Endothelial cell (in vitro differentiated cells): ENCODE results near the gene TGFBRAP1. TPM values are rescaled to one million over a fixed set of nuclear protein-coding genes. Genes with fewer than 3 reads are reported as not detected.

ENCODE experiments used
- DNase-seq: peaks from one replicate; pipeline ENCODE4 v3.0.0; 2021; ENCODE audit warnings: low spot score
- H3K27ac Mint-ChIP-seq: one replicate; pipeline ENCODE4 v1.8.0; 2021; ENCODE audit warnings: mixed read lengths, inconsistent platforms; ENCODE audit not compliant: unreplicated experiment
- H3K27me3 Mint-ChIP-seq: one replicate; pipeline ENCODE4 v1.8.0; 2021; ENCODE audit warnings: mild to moderate bottlenecking, moderate library complexity, mixed read lengths, inconsistent platforms; ENCODE audit not compliant: unreplicated experiment
- H3K36me3 Mint-ChIP-seq: one replicate; pipeline ENCODE4 v1.8.0; 2021; ENCODE audit warnings: mild to moderate bottlenecking, low read depth, mixed read lengths, inconsistent platforms; ENCODE audit not compliant: unreplicated experiment
- H3K4me1 Mint-ChIP-seq: one replicate; pipeline ENCODE4 v1.8.0; 2021; ENCODE audit warnings: mild to moderate bottlenecking, mixed read lengths, inconsistent platforms; ENCODE audit not compliant: unreplicated experiment
- H3K4me3 Mint-ChIP-seq: one replicate; pipeline ENCODE4 v1.8.0; 2021; ENCODE audit warnings: mild to moderate bottlenecking, mixed read lengths, inconsistent platforms; ENCODE audit not compliant: unreplicated experiment
- H3K9me3 Mint-ChIP-seq: one replicate; pipeline ENCODE4 v1.8.0; 2021; ENCODE audit warnings: mixed read lengths, inconsistent platforms; ENCODE audit not compliant: unreplicated experiment
- total RNA-seq: library from RNA; stranded (reverse); fragmentation: NEBNext Ultra II Directional; extraction: Animal tissue kit (Norgen Biotek cat#: 25700); gene quantifications from one replicate; pipeline ENCODE4 v1.2.1, GENCODE V29; 2021; ENCODE audit not compliant: unreplicated experiment
- TF ChIP-seq, protein P1 (sequence below): fragments of 200-600 bp; sonication (generic); IDR thresholded peaks from one replicate; pipeline ENCODE4 v1.5.0; 2021; ENCODE audit warnings: antibody characterized with exemption; ENCODE audit not compliant: unreplicated experiment

Gene TGFBRAP1
- total RNA-seq, 1 donor from 2014 or later, result 18.8 TPM

DNA sequence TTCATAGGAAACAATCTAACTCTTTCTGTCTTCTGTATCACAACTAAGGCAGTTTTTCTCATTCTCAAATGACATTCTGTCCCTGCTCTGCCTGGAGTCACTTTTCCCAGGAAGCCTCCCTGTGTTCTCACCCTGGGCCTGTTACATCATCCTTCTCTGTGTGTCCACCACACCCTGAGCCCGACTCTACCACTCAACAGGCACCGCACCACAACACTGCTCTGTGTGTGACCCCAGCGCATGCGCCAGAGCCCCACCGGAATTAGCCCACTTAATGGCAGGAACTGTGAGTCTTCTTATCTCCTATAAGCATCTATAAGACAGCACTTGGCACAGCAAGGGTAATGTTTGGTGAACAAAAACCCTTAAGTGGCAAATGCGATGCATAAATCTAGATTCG lies 32.3 kb downstream of the TGFBRAP1 start:
- no peaks in the 10 kb centered on the region for H3K27me3 Mint-ChIP-seq
- TF ChIP-seq, protein P1, sequence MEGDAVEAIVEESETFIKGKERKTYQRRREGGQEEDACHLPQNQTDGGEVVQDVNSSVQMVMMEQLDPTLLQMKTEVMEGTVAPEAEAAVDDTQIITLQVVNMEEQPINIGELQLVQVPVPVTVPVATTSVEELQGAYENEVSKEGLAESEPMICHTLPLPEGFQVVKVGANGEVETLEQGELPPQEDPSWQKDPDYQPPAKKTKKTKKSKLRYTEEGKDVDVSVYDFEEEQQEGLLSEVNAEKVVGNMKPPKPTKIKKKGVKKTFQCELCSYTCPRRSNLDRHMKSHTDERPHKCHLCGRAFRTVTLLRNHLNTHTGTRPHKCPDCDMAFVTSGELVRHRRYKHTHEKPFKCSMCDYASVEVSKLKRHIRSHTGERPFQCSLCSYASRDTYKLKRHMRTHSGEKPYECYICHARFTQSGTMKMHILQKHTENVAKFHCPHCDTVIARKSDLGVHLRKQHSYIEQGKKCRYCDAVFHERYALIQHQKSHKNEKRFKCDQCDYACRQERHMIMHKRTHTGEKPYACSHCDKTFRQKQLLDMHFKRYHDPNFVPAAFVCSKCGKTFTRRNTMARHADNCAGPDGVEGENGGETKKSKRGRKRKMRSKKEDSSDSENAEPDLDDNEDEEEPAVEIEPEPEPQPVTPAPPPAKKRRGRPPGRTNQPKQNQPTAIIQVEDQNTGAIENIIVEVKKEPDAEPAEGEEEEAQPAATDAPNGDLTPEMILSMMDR, result no peak
- no peak overlapping the region for H3K27ac Mint-ChIP-seq
- no peaks in the 10 kb centered on the region for H3K9me3 Mint-ChIP-seq
- H3K4me3 Mint-ChIP-seq, result no peak overlapping the region
- no peak for DNase-seq
- peaks cover 17% of the 10 kb centered on the region for H3K36me3 Mint-ChIP-seq
- no peaks in the 10 kb centered on the region for H3K4me1 Mint-ChIP-seq

- Mint-ChIP-seq H3K9me3 (no peaks in the 10 kb centered on the region), H3K4me3 (no peak overlapping the region), H3K4me1 (no peaks in the 10 kb centered on the region), H3K36me3 (peaks cover 17% of the 10 kb centered on the region), H3K27ac (no peak overlapping the region), H3K27me3 (no peaks in the 10 kb centered on the region)
- no peak for DNase-seq
- TF ChIP-seq, protein P1, result no peak
Measured at GRCh38 chr2:105296017-105296611, 33.4 kb downstream of the TGFBRAP1 start.

GRCh38 chr2:105294844-105295481 lies 34.6 kb downstream of the TGFBRAP1 start:
- Mint-ChIP-seq H3K4me1 (no peaks in the 10 kb centered on the region), H3K9me3 (no peaks in the 10 kb centered on the region), H3K27ac (no peak overlapping the region), H3K36me3 (peaks cover 17% of the 10 kb centered on the region), H3K27me3 (no peaks in the 10 kb centered on the region), H3K4me3 (no peak overlapping the region)
- TF ChIP-seq, protein P1, result peak; percentile 53
- DNase-seq, result peak; percentile 60

DNA sequence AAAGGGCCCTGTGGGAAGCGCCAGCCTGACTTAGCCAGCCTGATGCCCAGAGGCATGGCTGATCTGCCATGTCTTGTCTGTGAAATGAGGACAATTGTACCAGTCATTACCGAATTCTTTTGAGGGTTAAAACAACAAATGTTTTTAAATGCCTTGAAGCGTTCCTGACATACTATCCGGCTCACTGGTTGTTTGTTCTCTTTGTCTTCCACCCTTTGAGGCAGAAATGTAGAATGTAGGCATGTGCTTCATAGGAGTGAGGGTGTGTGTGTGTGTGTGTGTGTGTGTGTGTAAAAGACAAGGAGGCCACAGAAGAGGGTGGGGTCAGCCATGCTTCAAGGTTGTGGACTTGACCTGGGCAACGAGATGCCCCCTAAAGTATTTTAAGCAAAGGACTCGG lies 35.5 kb downstream of the TGFBRAP1 start:
- Mint-ChIP-seq H3K4me3 (no peak overlapping the region), H3K27me3 (no peaks in the 10 kb centered on the region), H3K27ac (no peak overlapping the region), H3K4me1 (no peaks in the 10 kb centered on the region), H3K36me3 (peaks cover 17% of the 10 kb centered on the region), H3K9me3 (no peaks in the 10 kb centered on the region)
- DNase-seq, result no peak
- TF ChIP-seq, protein P1, result no peak

- TF ChIP-seq, protein P1, result no peak
- Mint-ChIP-seq H3K4me3 (no peak overlapping the region), H3K4me1 (no peaks in the 10 kb centered on the region), H3K36me3 (peaks cover 17% of the 10 kb centered on the region), H3K9me3 (no peaks in the 10 kb centered on the region), H3K27me3 (no peaks in the 10 kb centered on the region), H3K27ac (no peak overlapping the region)
- no peak for DNase-seq
Measured at GRCh38 chr2:105291981-105292380, 37.6 kb downstream of the TGFBRAP1 start.
